ENCODE results near the gene GALNT7.
A peak's percentile ranks its signal among the peaks of the same experiment; 100 is the strongest.

Gene GALNT7

DNA sequence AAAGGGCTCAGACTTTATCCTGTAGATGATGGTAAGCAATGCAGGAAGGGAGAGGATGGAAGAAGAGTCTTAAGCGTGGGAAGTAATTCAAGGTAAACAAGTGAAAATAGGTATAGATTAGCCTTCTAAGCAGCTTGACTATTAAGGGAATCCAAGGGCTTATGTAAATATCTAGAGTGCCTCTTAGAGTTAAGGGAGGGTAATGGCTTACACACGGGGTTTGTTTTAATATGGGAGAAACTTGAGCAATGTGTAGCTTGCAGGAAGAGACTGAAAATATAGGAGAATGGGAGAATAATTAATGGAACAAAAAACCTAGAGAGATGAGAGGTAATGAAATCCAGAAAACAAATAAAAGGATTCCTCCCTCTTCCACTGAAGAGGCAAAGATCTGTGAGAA, 189.3 kb downstream of the GALNT7 start:
- no peak overlapping the region for H3K9ac ChIP-seq (ENCODE audit: low read depth, low read length)
- no peaks in the 10 kb centered on the region for H3K9me3 ChIP-seq (ENCODE audit: insufficient read depth, low read depth, low read length)
- no peak overlapping the region for H3K27ac ChIP-seq (ENCODE audit: low read depth, low read length)
- no peak overlapping the region for H3K4me3 ChIP-seq (ENCODE audit: low read length)
- no peaks in the 10 kb centered on the region for H3K4me1 ChIP-seq (ENCODE audit: insufficient read depth, low read length)
- no peaks in the 10 kb centered on the region for H3K27me3 ChIP-seq (ENCODE audit: insufficient read depth, low read length)
- WGBS, result 72% methylated on average over 2 of the region's 2 CpGs
- no peaks in the 10 kb centered on the region for H3K36me3 ChIP-seq (ENCODE audit: insufficient read depth, low read length)

DNA sequence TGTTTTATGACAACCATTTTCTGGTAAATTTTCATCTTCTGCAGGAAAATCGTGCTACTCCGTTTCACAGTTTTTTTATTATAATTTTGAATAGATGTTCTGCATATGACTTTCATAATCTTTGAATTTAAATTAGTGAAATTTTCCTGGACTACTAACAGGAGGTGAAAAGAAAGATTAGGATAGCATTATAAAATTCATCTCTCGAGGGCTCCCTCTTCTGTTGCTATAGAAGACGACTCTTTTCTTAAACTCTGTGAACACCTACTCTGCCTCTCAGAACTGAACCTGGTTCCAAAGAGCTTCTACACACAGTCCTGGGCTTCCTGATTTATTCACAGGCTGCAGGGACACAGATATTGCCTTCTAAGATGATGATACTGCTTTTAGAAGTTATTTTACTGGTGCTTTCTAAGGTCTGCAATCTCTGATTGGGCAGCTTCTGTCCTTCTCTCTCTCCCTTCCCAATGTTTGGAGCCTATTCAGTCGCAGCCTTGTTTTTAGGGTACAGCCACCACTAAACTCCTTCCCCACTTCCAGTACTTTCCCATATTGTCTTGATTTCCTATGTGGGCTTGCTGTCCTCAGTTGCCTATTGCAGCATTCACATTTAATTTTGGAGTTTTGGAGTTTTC, 192.1 kb downstream of the GALNT7 start:
- WGBS, result 65% methylated on average over 3 of the region's 5 CpGs
- no peaks in the 10 kb centered on the region for H3K9me3 ChIP-seq (ENCODE audit: insufficient read depth, low read depth, low read length)
- H3K9ac ChIP-seq (ENCODE audit: low read depth, low read length), result no peak overlapping the region
- no peaks in the 10 kb centered on the region for H3K27me3 ChIP-seq (ENCODE audit: insufficient read depth, low read length)
- no peak overlapping the region for H3K27ac ChIP-seq (ENCODE audit: low read depth, low read length)
- no peaks in the 10 kb centered on the region for H3K36me3 ChIP-seq (ENCODE audit: insufficient read depth, low read length)
- H3K4me3 ChIP-seq (ENCODE audit: low read length), result no peak overlapping the region
- H3K4me1 ChIP-seq (ENCODE audit: insufficient read depth, low read length), result no peaks in the 10 kb centered on the region

DNA sequence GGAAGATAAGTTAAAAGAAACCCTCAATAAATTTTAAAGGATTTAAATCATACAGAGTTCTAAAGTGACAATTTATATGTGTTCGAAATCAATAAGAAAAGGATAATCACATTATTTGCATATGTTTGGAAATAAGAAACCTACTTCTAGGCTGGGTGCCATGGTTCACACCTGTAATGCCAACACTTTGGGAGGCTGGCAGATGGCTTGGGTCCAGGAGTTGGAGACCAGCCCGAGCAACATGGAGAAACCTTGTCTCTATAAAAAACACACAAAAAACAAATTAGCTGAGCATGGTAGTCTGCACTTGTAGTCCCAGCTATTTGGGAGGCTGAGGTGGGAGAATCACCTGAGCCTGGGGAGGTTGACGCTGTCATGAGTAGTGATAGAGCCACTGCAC, 194.1 kb downstream of the GALNT7 start:
- no peaks in the 10 kb centered on the region for H3K36me3 ChIP-seq (ENCODE audit: insufficient read depth, low read length)
- H3K27ac ChIP-seq (ENCODE audit: low read depth, low read length), result no peak overlapping the region
- H3K4me1 ChIP-seq (ENCODE audit: insufficient read depth, low read length), result no peaks in the 10 kb centered on the region
- no peaks in the 10 kb centered on the region for H3K9me3 ChIP-seq (ENCODE audit: insufficient read depth, low read depth, low read length)
- H3K9ac ChIP-seq (ENCODE audit: low read depth, low read length), result no peak overlapping the region
- 98% methylated on average over 2 of the region's 3 CpGs for WGBS
- H3K27me3 ChIP-seq (ENCODE audit: insufficient read depth, low read length), result no peaks in the 10 kb centered on the region
- no peak overlapping the region for H3K4me3 ChIP-seq (ENCODE audit: low read length)

DNA sequence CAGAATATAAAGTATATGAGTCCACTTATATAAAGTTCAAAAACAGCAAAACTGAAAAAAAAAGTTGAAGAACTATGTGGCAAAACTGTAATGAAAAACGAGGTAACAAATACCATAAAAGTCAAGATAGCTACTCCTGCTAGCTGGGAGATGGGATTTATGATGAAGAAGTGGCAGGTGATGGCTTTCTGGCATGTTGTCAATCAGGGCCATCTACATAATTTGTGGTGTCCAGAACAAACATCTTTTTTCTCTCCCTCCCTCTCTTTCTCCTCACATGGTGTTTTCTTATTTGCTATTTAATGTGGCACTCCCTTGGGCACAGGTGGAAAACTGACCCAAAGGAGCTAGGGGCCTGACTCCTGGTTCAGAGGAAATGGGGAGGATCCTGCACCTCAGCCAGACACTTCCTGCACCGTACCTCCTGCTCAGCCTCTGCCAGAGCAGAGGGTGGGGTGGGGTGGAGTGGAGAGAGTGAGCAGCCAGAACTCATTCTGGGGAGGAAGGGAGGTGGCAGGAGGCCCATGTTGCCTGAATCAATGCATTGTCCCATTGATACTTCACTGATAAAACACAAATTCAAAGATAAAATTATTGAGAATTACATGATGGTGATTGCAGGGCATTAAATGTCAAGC, 196.9 kb downstream of the GALNT7 start:
- H3K9ac ChIP-seq (ENCODE audit: low read depth, low read length), result no peak overlapping the region
- no peaks in the 10 kb centered on the region for H3K36me3 ChIP-seq (ENCODE audit: insufficient read depth, low read length)
- H3K27ac ChIP-seq (ENCODE audit: low read depth, low read length), result no peak overlapping the region
- WGBS, result 94% methylated on average over 2 of the region's 2 CpGs
- H3K9me3 ChIP-seq (ENCODE audit: insufficient read depth, low read depth, low read length), result no peaks in the 10 kb centered on the region
- no peak overlapping the region for H3K4me3 ChIP-seq (ENCODE audit: low read length)
- no peaks in the 10 kb centered on the region for H3K27me3 ChIP-seq (ENCODE audit: insufficient read depth, low read length)
- no peaks in the 10 kb centered on the region for H3K4me1 ChIP-seq (ENCODE audit: insufficient read depth, low read length)

DNA sequence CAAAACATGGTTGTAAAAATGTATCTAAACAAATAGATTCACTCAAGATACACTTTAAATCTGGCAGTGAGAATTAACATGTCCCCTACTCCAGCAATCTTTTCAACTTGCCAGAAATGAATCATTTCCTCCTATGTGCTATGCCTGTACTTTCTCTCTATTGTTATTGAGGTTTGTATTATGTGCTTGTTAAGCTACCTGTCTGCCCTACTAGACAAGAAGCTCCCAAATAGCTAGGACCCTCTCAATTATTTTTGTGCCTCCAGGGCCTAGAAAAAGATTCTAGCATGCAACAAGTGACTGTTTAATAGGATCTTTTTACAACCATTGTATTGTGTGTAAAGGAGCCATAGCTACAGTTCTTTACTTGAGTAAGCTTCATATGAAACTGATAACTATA, 198.7 kb downstream of the GALNT7 start:
- Histone ChIP-seq H3K36me3 (ENCODE audit: insufficient read depth, low read length) (no peaks in the 10 kb centered on the region), H3K9ac (ENCODE audit: low read depth, low read length) (no peak overlapping the region), H3K27ac (ENCODE audit: low read depth, low read length) (no peak overlapping the region), H3K4me1 (ENCODE audit: insufficient read depth, low read length) (0 out of 2 replicates have a peak, but pooled peaks cover 1% of the 10 kb centered on the region), H3K4me3 (ENCODE audit: low read length) (no peak overlapping the region), H3K9me3 (ENCODE audit: insufficient read depth, low read depth, low read length) (no peaks in the 10 kb centered on the region), H3K27me3 (ENCODE audit: insufficient read depth, low read length) (no peaks in the 10 kb centered on the region)

DNA sequence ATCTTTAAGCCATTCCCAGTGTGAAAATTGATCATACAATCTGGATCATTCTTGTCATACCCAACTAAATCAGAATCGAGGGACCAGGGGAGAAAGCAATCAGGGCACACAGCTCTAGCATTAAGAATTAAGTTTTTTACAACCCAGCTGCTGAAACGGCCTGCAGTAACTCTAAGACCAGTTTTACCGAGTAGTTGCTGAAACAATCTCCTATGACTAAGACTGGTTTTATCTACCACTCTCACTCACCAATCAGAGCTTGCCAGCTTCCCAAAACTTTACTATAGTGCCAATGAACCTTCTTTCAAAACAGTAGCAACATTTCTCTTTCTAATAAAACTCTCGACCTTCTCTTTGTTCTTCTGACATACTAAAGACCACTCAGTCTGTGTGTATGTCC, 199.3 kb downstream of the GALNT7 start:
- Histone ChIP-seq H3K27me3 (ENCODE audit: insufficient read depth, low read length) (no peaks in the 10 kb centered on the region), H3K9ac (ENCODE audit: low read depth, low read length) (no peak overlapping the region), H3K4me3 (ENCODE audit: low read length) (no peak overlapping the region), H3K4me1 (ENCODE audit: insufficient read depth, low read length) (0 out of 2 replicates have a peak, but pooled peaks cover 4% of the 10 kb centered on the region), H3K9me3 (ENCODE audit: insufficient read depth, low read depth, low read length) (no peaks in the 10 kb centered on the region), H3K36me3 (ENCODE audit: insufficient read depth, low read length) (no peaks in the 10 kb centered on the region), H3K27ac (ENCODE audit: low read depth, low read length) (no peak overlapping the region)
- 83% methylated on average over 4 of the region's 4 CpGs for WGBS

DNA sequence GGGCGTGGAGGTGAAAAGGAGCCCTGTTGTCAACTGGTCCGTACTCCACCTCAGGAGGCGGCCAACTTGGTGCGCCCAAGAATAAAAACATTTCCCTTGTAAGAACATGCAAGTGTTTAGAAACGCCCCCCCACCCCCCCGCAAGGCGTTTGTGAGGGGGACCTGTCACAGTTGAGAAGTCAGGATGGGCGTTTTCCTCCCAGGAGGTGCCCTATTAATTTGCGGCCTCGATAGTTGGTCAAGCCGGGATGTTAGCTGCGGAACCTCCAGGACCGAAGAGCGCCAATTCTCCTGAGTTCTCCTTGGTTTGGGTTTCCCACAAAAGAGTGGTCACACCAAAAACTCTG, 201.5 kb downstream of the GALNT7 start:
- no peak overlapping the region for H3K27ac ChIP-seq (ENCODE audit: low read depth, low read length)
- no peaks in the 10 kb centered on the region for H3K9me3 ChIP-seq (ENCODE audit: insufficient read depth, low read depth, low read length)
- peak overlapping the region; percentile 96 for H3K4me3 ChIP-seq (ENCODE audit: low read length)
- whole genome bisulfite sequencing, result 1% methylated on average over 14 of the region's 14 CpGs
- H3K9ac ChIP-seq (ENCODE audit: low read depth, low read length), result peak overlapping the region; percentile 65
- peaks cover 10% of the 10 kb centered on the region; the same call in 1 of the 2 replicates for H3K36me3 ChIP-seq (ENCODE audit: insufficient read depth, low read length)
- no peaks in the 10 kb centered on the region for H3K27me3 ChIP-seq (ENCODE audit: insufficient read depth, low read length)
- 0 out of 2 replicates have a peak, but pooled peaks cover 4% of the 10 kb centered on the region for H3K4me1 ChIP-seq (ENCODE audit: insufficient read depth, low read length)

DNA sequence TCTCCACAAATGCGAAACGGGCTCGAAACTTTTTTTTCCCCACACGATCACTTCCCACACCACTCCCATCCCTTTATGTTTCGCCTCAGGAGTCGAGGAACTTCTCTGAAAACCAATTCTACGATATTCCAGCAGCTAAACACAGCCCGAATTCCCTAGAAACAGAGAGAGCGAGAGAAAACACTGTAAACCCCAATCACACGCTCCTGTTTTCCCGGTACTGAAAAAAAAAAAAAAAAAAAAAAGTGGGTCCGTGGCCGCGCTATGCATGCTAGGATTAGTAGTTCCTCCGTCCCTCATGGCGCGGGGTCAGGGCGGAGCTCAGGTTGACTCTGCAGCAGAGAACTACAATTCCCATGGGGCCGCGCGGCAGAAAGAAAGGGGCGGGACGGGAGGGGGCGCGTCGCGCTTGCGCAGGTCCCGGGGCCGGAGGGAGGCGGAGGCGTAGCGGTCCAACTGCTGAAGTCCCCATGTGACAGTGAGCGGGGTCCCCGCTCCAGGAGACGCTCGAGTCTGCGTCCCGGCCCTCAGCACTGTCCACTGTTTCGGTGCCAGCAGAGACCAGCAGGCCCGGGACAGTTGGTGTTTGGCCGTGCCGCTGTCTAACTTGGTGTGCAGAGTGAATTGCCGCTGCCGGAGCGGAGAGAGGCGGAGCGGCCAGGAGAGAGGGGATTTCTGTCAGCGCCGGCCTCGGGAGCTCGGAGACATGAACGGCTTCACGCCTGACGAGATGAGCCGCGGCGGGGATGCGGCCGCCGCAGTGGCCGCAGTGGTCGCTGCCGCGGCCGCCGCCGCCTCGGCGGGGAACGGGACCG, 202.1 kb downstream of the GALNT7 start, which contains the start of gene SAP30:
SAP30 (plus strand) TSS at position 478 of the 815 bp plus-strand sequence; CDS start at position 707, 229 bp downstream.
- under 1% methylated on average over 72 of the region's 72 CpGs for WGBS
- Histone ChIP-seq H3K27me3 (ENCODE audit: insufficient read depth, low read length) (no peaks in the 10 kb centered on the region), H3K36me3 (ENCODE audit: insufficient read depth, low read length) (peaks cover 15% of the 10 kb centered on the region), H3K4me3 (ENCODE audit: low read length) (peak within 1 kb of the TSS; percentile 96), H3K4me1 (ENCODE audit: insufficient read depth, low read length) (0 out of 2 replicates have a peak, but pooled peaks cover 4% of the 10 kb centered on the region), H3K9ac (ENCODE audit: low read depth, low read length) (peak within 1 kb of the TSS; percentile 66), H3K9me3 (ENCODE audit: insufficient read depth, low read depth, low read length) (no peaks in the 10 kb centered on the region), H3K27ac (ENCODE audit: low read depth, low read length) (0 out of 2 replicates have a peak within 1 kb of the TSS, but pooled peaks have one; percentile 0)

DNA sequence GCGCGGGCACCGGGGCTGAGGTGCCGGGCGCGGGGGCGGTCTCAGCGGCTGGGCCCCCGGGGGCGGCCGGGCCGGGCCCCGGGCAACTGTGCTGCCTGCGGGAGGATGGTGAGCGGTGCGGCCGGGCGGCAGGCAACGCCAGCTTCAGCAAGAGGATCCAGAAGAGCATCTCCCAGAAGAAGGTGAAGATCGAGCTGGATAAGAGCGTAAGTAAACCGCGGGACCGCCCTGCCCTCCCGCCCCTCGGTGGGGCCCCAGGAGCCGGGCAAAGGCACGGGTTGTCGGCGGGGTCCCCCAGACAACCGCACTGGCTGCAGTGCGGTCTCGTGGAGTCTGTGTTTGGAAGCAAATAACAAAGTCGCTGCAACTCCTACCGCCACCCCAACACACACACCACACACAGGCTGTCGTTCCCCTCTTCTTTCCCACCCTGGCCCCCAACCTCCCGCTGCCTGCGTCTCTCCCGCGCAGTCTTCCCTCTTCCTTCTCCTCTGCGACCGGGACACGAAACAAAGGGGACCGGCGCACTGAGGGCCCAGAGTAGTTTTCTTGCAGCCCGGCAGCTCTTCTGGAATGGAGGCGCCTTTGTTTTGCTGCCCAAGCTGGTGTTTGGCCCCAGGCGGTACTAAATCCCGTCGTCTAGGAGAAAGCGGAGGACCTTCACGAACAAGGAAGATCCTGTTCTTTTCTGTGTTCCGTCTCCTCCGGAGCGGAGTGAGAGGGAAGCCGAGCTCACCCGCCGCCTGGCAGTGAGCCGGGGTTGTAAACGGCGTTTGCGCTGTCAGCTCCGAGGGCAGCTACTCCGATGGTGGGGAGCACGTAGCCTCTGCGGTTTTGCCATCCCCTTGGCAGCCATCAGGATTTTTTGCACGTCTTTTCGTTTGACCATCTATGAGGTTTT, 202.9 kb downstream of the GALNT7 start:
- Histone ChIP-seq H3K4me1 (ENCODE audit: insufficient read depth, low read length) (0 out of 2 replicates have a peak, but pooled peaks cover 4% of the 10 kb centered on the region), H3K27ac (ENCODE audit: low read depth, low read length) (0 out of 2 replicates have a peak overlapping the region, but pooled peaks have one; percentile 0), H3K9me3 (ENCODE audit: insufficient read depth, low read depth, low read length) (no peaks in the 10 kb centered on the region), H3K36me3 (ENCODE audit: insufficient read depth, low read length) (peaks cover 19% of the 10 kb centered on the region), H3K9ac (ENCODE audit: low read depth, low read length) (peak overlapping the region; percentile 66), H3K27me3 (ENCODE audit: insufficient read depth, low read length) (no peaks in the 10 kb centered on the region), H3K4me3 (ENCODE audit: low read length) (peak overlapping the region; percentile 96)
- WGBS, result under 1% methylated on average over 68 of the region's 68 CpGs
